IMR-90 (cell line): ENCODE measurements around the gene VWDE. TPM values are rescaled to one million over a fixed set of nuclear protein-coding genes. Genes with fewer than 3 reads are reported as not detected.

Source experiments
- ATAC-seq: fragments of 200-7000 bp; cut with Tn5 transposase; 2 replicates; pipeline ENCODE4 v1.9.1; 2020; ENCODE audit warnings: low read depth, mild to moderate bottlenecking, moderate library complexity
- BruUV-seq: library from RNA; stranded (reverse); fragments of 400-500 nt; replicated peaks from 2 replicates; lab custom pipeline; 2021; lab: Mats Ljungman, UMichigan
- CTCF ChIA-PET: fragments of 300-600 bp; formaldehyde crosslinking; extraction: SDS; loops from one replicate; lab custom pipeline; 2021; ENCODE audit warnings: antibody characterized with exemption; lab: Yijun Ruan, JAX
- POLR2A ChIA-PET: fragments of 300-600 bp; sonication (Branson Sonifier 250); formaldehyde crosslinking; loops from one replicate; lab custom pipeline; 2022; ENCODE audit warnings: antibody characterized with exemption; ENCODE audit not compliant: unreplicated experiment; lab: Charles Lee
- DNase-seq: peaks from one replicate; pipeline ENCODE4 v3.0.0; 2013
- H2AFZ ChIP-seq: replicated peaks from 2 replicates; pipeline ENCODE3; 2013; ENCODE audit warnings: low read length, mild to moderate bottlenecking; ENCODE audit not compliant: poor library complexity
- H2AK5ac ChIP-seq: 2 replicates; pipeline ENCODE4 v1.6.1; 2013; ENCODE audit warnings: low read depth, low read length, inconsistent platforms
- H2AK9ac ChIP-seq: replicated peaks from 2 replicates; pipeline ENCODE3; 2013; ENCODE audit warnings: mild to moderate bottlenecking, low read depth, low read length, moderate library complexity; ENCODE audit not compliant: poor library complexity
- H2BK120ac ChIP-seq: 2 replicates; pipeline ENCODE4 v1.6.1; 2013; ENCODE audit warnings: low read depth, low read length, inconsistent platforms
- H2BK15ac ChIP-seq: 3 replicates; pipeline ENCODE4 v1.6.1; 2013; ENCODE audit warnings: low read depth, low read length, inconsistent platforms
- H2BK20ac ChIP-seq: 2 replicates; pipeline ENCODE4 v1.6.1; 2013; ENCODE audit warnings: low read depth, mild to moderate bottlenecking, inconsistent platforms, low read length, moderate library complexity
- H2BK5ac ChIP-seq: 2 replicates; pipeline ENCODE4 v1.6.1; 2013; ENCODE audit warnings: mild to moderate bottlenecking, low read depth, low read length, inconsistent platforms; ENCODE audit not compliant: poor library complexity, severe bottlenecking
- H3K14ac ChIP-seq: replicated peaks from 2 replicates; pipeline ENCODE4 v1.6.1; 2013; ENCODE audit warnings: low read depth, low read length, inconsistent platforms
- H3K18ac ChIP-seq: 2 replicates; pipeline ENCODE4 v1.6.1; 2013; ENCODE audit warnings: low read depth, low read length, control low read depth
- H3K23ac ChIP-seq: 2 replicates; pipeline ENCODE4 v1.6.1; 2013; ENCODE audit warnings: low read depth, low read length, inconsistent platforms
- H3K27ac ChIP-seq: 2 replicates; pipeline ENCODE4 v1.5.1; 2013; ENCODE audit warnings: mild to moderate bottlenecking, control low read depth, low read length; ENCODE audit not compliant: insufficient read depth
- H3K27me3 ChIP-seq: 2 replicates; pipeline ENCODE4 v1.6.1; 2013; ENCODE audit warnings: low read length; ENCODE audit not compliant: control insufficient read depth, insufficient read depth
- H3K36me3 ChIP-seq: 2 replicates; pipeline ENCODE4 v1.6.1; 2013; ENCODE audit warnings: low read length, mixed read lengths; ENCODE audit not compliant: control insufficient read depth, insufficient read depth
- H3K4ac ChIP-seq: 2 replicates; pipeline ENCODE4 v1.6.1; 2013; ENCODE audit warnings: low read depth, low read length, inconsistent platforms
- H3K4me1 ChIP-seq: 2 replicates; pipeline ENCODE4 v1.6.1; 2013; ENCODE audit warnings: low read length, mixed read lengths; ENCODE audit not compliant: control insufficient read depth, insufficient read depth
- H3K4me2 ChIP-seq: 2 replicates; pipeline ENCODE4 v1.6.1; 2013; ENCODE audit warnings: low read depth, mild to moderate bottlenecking, control low read depth, low read length, moderate library complexity
- H3K4me3 ChIP-seq: 2 replicates; pipeline ENCODE4 v1.5.1; 2013; ENCODE audit warnings: low read depth, mild to moderate bottlenecking, control low read depth, low read length, moderate library complexity; ENCODE audit not compliant: insufficient read depth
- H3K56ac ChIP-seq: 2 replicates; pipeline ENCODE4 v1.6.1; 2013; ENCODE audit warnings: low read length, inconsistent platforms; ENCODE audit not compliant: insufficient read depth; ENCODE audit errors: extremely low read depth
- H3K79me1 ChIP-seq, 2 experiments: 2 replicates each; pipeline ENCODE4 v1.6.1; 2013; ENCODE audit warnings: low read length in 2 of 2, inconsistent platforms in 1 of 2, low read depth in 1 of 2
- H3K9ac ChIP-seq: 2 replicates; pipeline ENCODE4 v1.6.1; 2013; ENCODE audit warnings: low read depth, low read length, control low read depth
- H3K9me1 ChIP-seq: 2 replicates; pipeline ENCODE4 v1.6.1; 2013; ENCODE audit warnings: low read length, inconsistent platforms; ENCODE audit not compliant: insufficient read depth
- H3K9me3 ChIP-seq: 2 replicates; pipeline ENCODE4 v1.6.1; 2013; ENCODE audit warnings: low read length; ENCODE audit not compliant: control insufficient read depth, insufficient read depth
- H4K20me1 ChIP-seq: 2 replicates; pipeline ENCODE4 v1.6.1; 2013; ENCODE audit warnings: low read length, inconsistent platforms; ENCODE audit not compliant: insufficient read depth
- H4K5ac ChIP-seq: 2 replicates; pipeline ENCODE4 v1.6.1; 2013; ENCODE audit warnings: mild to moderate bottlenecking, low read depth, low read length, control low read depth
- H4K8ac ChIP-seq, 2 experiments: 2 replicates each; pipeline ENCODE4 v1.6.1; 2013; ENCODE audit warnings: low read depth in 2 of 2, low read length in 2 of 2, control low read depth in 1 of 2, inconsistent platforms in 1 of 2
- H4K91ac ChIP-seq: 2 replicates; pipeline ENCODE4 v1.6.1; 2013; ENCODE audit warnings: low read depth, low read length, inconsistent platforms; ENCODE audit not compliant: insufficient read depth
- BHLHE40 ChIP-seq: fragments of 150-350 bp; IDR thresholded peaks from 2 replicates; pipeline ENCODE4 v1.6.1; 2016; ENCODE audit warnings: mild to moderate bottlenecking, low read depth, low read length
- CEBPB ChIP-seq: IDR thresholded peaks from 2 replicates; pipeline ENCODE4 v1.6.1; 2012; ENCODE audit warnings: low read depth, low read length, improper control_type of control experiment
- CHD1 ChIP-seq: IDR thresholded peaks from 2 replicates; pipeline ENCODE4 v1.6.1; 2012; ENCODE audit warnings: low read depth, low read length, improper control_type of control experiment
- ELK1 ChIP-seq: fragments of 150-350 bp; IDR thresholded peaks from 2 replicates; pipeline ENCODE4 v1.6.1; 2016; ENCODE audit warnings: low read depth, mild to moderate bottlenecking, low read length, moderate library complexity, borderline replicate concordance
- FOS ChIP-seq: fragments of 150-350 bp; IDR thresholded peaks from 2 replicates; pipeline ENCODE4 v1.6.1; 2016; ENCODE audit warnings: low read depth, low read length
- MAFK ChIP-seq: IDR thresholded peaks from 2 replicates; pipeline ENCODE4 v1.6.1; 2012; ENCODE audit warnings: low read depth, low read length, improper control_type of control experiment
- MAZ ChIP-seq: IDR thresholded peaks from 2 replicates; pipeline ENCODE4 v1.6.1; 2012; ENCODE audit warnings: low read depth, mild to moderate bottlenecking, low read length, improper control_type of control experiment, moderate library complexity, borderline replicate concordance
- MXI1 ChIP-seq: IDR thresholded peaks from 2 replicates; pipeline ENCODE4 v1.6.1; 2012; ENCODE audit warnings: low read depth, mild to moderate bottlenecking, low read length, moderate library complexity, borderline replicate concordance
- NFE2L2 ChIP-seq: fragments of 150-350 bp; IDR thresholded peaks from 2 replicates; pipeline ENCODE4 v1.6.1; 2016; ENCODE audit warnings: low read depth, mild to moderate bottlenecking, low read length
- POLR2A ChIP-seq: IDR thresholded peaks from 2 replicates; pipeline ENCODE4 v1.6.1; 2012; ENCODE audit warnings: mild to moderate bottlenecking, low read depth, low read length
- RAD21 ChIP-seq: IDR thresholded peaks from 2 replicates; pipeline ENCODE4 v1.6.1; 2012; ENCODE audit warnings: low read length, improper control_type of control experiment
- RCOR1 ChIP-seq: IDR thresholded peaks from 2 replicates; pipeline ENCODE4 v1.6.1; 2012; ENCODE audit warnings: mild to moderate bottlenecking, low read length, improper control_type of control experiment; ENCODE audit not compliant: insufficient replicate concordance
- RFX5 ChIP-seq: IDR thresholded peaks from 2 replicates; pipeline ENCODE4 v1.8.0; 2012; ENCODE audit warnings: low read depth, mild to moderate bottlenecking, low read length, moderate library complexity
- SMC3 ChIP-seq: fragments of 150-350 bp; IDR thresholded peaks from 2 replicates; pipeline ENCODE4 v1.6.1; 2016; ENCODE audit warnings: low read depth, mild to moderate bottlenecking, antibody characterized with exemption, low read length, moderate library complexity
- WGBS, 2 experiments: methylation state at CpG; one replicate each; pipeline versions ENCODE4 v1.1.5 to v1.1.7; 2013; ENCODE audit warnings: missing lambda C conversion rate in 2 of 2; ENCODE audit not compliant: insufficient read length in 1 of 2; ENCODE audit errors: extremely low coverage in 2 of 2; 5-methylcytosine and 5-hydroxymethylcytosine counted together
- dilution Hi-C: fragments of 300-500 bp; cut with HindIII; formaldehyde crosslinking; loops from one replicate; pipeline ENCODE4 v1.14.3; 2018; ENCODE audit warnings: low sequenced_read_pairs; ENCODE audit not compliant: unreplicated experiment
- in situ Hi-C: fragments of 300-500 bp; cut with MboI; formaldehyde crosslinking; loops from 3 replicates; pipeline ENCODE4 v1.14.3; 2019; ENCODE audit warnings: low sequenced_read_pairs, inconsistent platforms, mixed read lengths
- intact Hi-C: fragments of 100-400 bp; cut with micrococcal nuclease; formaldehyde crosslinking; loops from 2 replicates; pipeline ENCODE4 v1.10.0; 2022
- polyA plus RNA-seq, 3 experiments: library from polyadenylated mRNA; depleted of rRNA; stranded (reverse); fragments of >200 nt; gene quantifications; 2 replicates each; pipeline ENCODE4 v1.2.3, GENCODE V29; 2012; ENCODE audit warnings: low replicate concordance in 1 of 3
- total RNA-seq: library from RNA; depleted of rRNA; stranded (reverse); fragments of >200 nt; gene quantifications from 2 replicates; pipeline ENCODE4 v1.2.3, GENCODE V29; 2012
- TF ChIP-seq, protein P1 (sequence below): conservative IDR thresholded peaks from 2 replicates; pipeline ENCODE4 v1.5.1; 2012; ENCODE audit warnings: mild to moderate bottlenecking, low read depth, low read length, improper control_type of control experiment
- TF ChIP-seq, protein P2 (sequence below): fragments of 150-350 bp; IDR thresholded peaks from 2 replicates; pipeline ENCODE4 v1.6.1; 2017; ENCODE audit warnings: mild to moderate bottlenecking, antibody characterized with exemption, low read length, low read depth

Gene VWDE
- total and polyA plus RNA-seq, 2 of the 4 experiments (the other 2 are of a cell fraction), result 0.05 to 0.18 TPM

- WGBS, 2 experiments, result 100% methylated on average over 2 of the region's 5 CpGs; no CpG with 5 or more reads in 1 of the 2 experiments
- no TSS peak for BruUV-seq
Observed at GRCh38 chr7:12377406-12377805, 26.3 kb downstream of the VWDE start.

More at GRCh38 chr7:12377406-12377805, 26.3 kb downstream of the VWDE start:
- ChIA-PET CTCF (no interaction called here), POLR2A (no interaction called here)
- TF ChIP-seq BHLHE40 (no peak), CEBPB (no peak), RAD21 (no peak), FOS (no peak), NFE2L2 (no peak), CHD1 (no peak), ELK1 (no peak), MAZ (no peak), MXI1 (no peak), MAFK (no peak), POLR2A (no peak), RCOR1 (no peak), SMC3 (no peak), RFX5 (no peak)
- TF ChIP-seq, protein P1, sequence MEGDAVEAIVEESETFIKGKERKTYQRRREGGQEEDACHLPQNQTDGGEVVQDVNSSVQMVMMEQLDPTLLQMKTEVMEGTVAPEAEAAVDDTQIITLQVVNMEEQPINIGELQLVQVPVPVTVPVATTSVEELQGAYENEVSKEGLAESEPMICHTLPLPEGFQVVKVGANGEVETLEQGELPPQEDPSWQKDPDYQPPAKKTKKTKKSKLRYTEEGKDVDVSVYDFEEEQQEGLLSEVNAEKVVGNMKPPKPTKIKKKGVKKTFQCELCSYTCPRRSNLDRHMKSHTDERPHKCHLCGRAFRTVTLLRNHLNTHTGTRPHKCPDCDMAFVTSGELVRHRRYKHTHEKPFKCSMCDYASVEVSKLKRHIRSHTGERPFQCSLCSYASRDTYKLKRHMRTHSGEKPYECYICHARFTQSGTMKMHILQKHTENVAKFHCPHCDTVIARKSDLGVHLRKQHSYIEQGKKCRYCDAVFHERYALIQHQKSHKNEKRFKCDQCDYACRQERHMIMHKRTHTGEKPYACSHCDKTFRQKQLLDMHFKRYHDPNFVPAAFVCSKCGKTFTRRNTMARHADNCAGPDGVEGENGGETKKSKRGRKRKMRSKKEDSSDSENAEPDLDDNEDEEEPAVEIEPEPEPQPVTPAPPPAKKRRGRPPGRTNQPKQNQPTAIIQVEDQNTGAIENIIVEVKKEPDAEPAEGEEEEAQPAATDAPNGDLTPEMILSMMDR, result no peak
- TF ChIP-seq, protein P2, sequence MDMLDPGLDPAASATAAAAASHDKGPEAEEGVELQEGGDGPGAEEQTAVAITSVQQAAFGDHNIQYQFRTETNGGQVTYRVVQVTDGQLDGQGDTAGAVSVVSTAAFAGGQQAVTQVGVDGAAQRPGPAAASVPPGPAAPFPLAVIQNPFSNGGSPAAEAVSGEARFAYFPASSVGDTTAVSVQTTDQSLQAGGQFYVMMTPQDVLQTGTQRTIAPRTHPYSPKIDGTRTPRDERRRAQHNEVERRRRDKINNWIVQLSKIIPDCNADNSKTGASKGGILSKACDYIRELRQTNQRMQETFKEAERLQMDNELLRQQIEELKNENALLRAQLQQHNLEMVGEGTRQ, result no peak
- Histone ChIP-seq H4K5ac (no peak overlapping the region), H3K4me3 (no peak overlapping the region), H3K9me3 (no peaks in the 10 kb centered on the region), H2AK9ac (no peak overlapping the region), H4K8ac (no peak overlapping the region), H3K56ac (no peak overlapping the region), H3K4me1 (no peaks in the 10 kb centered on the region), H3K27ac (no peak overlapping the region), H2BK15ac (no peak overlapping the region), H3K36me3 (no peaks in the 10 kb centered on the region), H3K4ac (no peak overlapping the region), H3K14ac (no peak overlapping the region), H2BK20ac (no peak overlapping the region), H4K91ac (no peak overlapping the region), H4K20me1 (no peaks in the 10 kb centered on the region), H3K23ac (no peak overlapping the region), H2BK5ac (no peak overlapping the region), H2AFZ (no peak overlapping the region), H3K18ac (no peak overlapping the region), H3K27me3 (no peaks in the 10 kb centered on the region), H3K9me1 (no peaks in the 10 kb centered on the region), H3K79me1 (no peaks in the 10 kb centered on the region), H2AK5ac (no peak overlapping the region), H3K9ac (no peak overlapping the region), H2BK120ac (no peak overlapping the region), H3K4me2 (no peak overlapping the region)
- dilution Hi-C loops (no loop called here), intact Hi-C loops (no loop called here), in situ Hi-C loops (loop anchor here (25.0 kb wide), 1 partner anchor 110 kb away; no protein-coding TSS in a partner anchor)
- ATAC-seq (no peak), DNase-seq (no peak)
